ENCODE results near the gene KCNC1.

KCNC1 gene

GRCh38 chr11:17772704-17773600, 38.4 kb downstream of the KCNC1 start:
- DNase-seq (ENCODE audit: low read depth in 2 of 3, low spot score in 2 of 3) = no peak

DNA sequence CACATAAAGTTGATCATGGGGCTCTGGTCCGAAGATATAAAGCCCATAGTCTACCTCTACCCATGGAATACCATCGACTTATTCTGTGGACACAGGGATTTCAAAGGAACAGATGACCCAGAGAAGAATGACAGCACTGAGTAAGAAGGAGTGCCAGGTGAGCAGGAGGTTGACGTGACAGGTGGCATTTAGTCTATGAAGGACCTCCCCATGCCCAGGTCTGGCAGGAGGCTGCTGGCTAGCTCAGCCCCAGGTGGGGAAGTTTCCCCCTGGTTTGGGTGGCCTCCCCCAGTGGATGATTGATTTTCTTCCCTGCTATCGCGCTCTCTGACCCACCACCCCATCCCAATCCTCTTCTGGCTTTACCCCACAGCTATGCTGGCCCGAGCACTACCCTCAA, 39.1 kb downstream of the KCNC1 start:
- DNase-seq (ENCODE audit: low read depth in 2 of 3, low spot score in 2 of 3) = no peak

- no peak for DNase-seq (ENCODE audit: low read depth in 2 of 3, low spot score in 2 of 3)
Observed at GRCh38 chr11:17774232-17775034, 39.9 kb downstream of the KCNC1 start.

GRCh38 chr11:17775035-17775348, 40.4 kb downstream of the KCNC1 start:
- DNase-seq (ENCODE audit: low read depth in 2 of 3, low spot score in 2 of 3) = no peak

DNA sequence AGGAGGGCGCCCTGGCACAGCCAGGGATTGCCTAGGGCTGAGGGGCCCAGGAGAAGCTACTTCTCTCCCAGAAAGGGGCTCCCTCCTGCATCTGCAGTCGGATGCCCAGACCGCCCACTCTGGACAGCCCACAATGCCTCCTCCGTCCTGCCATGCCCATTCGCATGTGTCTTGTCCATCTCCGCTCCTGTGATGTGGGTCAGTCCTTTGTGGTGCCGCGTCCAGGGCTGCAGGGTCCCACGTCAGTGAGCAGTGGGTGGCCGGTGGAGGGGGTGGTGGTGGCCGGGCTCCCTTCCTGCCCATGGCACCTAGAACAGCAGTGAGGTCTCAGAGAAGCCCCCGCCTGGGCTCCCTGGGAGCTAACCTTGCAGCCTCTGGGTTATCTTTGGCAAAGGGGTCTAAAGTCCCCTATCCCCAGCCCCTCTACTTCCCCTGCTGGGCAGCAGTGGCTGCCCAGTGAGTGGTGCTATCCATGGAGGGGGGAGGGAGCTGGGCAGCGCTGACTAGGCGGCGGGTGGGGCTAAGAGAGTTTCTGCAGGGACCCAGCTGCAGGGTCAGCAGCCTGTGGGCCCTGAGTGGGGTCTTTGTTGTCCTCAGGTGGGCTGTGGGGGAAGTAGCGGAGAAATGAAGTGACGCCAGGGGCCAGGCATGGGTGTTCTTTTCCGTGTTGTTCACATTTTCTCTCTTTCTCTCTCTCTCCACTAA, 41.1 kb downstream of the KCNC1 start:
- DNase-seq (ENCODE audit: low read depth in 2 of 3, low spot score in 2 of 3) = no peak

DNA sequence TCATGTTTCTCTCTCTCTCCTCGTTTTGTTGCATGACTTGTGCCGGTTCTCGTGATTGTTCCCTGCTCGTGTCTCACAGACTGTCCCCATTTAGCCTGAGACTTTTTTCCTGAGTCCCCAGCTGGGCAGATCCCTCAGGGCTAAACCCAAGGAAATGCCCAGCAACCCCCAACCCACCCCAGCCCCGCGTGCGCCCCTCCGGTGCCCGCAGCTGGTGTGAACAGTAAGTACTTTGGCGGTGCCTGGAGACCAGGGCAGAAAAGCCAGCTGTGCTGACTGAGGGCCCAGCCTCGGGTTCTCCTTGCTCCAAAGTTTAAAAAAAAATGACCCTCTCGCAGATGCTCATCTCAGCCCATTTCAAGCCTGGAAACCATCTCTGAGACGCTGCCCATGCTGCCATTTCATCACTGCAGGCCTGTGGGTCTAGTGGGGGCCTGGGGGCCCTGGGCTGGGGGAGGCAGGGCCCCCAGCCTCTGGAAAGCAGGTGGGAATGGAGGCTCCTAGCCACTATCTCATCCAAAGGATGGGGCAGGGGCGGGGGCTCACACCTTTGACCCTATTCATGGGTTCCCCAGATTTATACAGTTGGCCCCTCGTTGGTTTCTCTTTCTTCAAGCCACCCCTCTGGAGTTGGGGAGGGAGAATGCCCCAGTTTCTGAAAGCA, 41.8 kb downstream of the KCNC1 start:
- DNase-seq (ENCODE audit: low read depth in 2 of 3, low spot score in 2 of 3) = no peak

DNA sequence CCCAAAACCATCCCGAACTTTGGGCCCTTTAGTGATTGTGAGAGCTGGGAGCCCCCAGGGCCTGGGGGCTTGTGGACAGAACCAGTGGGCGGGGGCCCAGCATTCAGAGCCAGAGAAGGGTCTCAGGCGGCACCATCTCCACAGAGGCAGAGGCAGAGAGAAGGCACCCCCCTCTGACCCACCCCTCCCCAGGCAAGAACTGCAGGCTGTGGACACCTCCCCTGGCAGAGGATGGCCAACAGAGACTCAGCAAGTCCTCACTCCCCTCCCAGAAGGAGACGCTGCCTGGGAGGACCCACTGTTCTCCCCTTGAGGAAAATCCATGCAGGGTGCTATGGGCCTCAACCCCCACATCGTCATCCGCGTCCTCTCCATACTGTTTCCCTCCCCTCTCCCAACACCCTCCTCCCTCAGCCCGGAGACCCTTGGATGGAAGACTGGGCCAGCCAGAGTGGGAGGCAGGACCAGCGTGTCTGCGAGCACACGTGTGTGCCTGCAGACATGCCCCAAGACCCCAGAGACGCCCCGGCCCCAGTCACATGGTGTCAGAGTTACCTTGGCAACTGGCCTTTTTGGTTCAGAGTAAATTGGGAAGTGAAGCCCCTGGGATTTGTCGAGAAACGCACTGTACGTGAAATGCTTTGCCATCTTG, 42.6 kb downstream of the KCNC1 start:
- no peak for DNase-seq (ENCODE audit: low read depth in 2 of 3, low spot score in 2 of 3)

DNA sequence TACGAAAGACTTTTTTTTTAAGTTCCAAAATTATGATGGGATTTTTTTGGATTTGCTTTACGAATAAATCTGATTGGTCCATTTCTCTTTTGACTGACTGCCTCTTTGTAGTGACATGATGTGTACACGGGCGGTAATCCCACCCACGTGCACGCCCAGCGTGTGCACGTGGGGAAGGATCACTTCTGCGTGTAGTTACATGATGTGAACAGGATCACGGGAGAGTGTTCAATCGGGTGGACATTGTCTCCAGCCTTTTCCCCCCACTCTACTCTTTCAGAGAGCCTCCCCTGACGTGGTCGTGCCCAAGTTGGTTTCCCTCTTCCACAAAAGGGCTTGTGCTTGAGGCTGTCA, 43.1 kb downstream of the KCNC1 start:
- no peak for DNase-seq (ENCODE audit: low read depth in 2 of 3, low spot score in 2 of 3)

- no peak for DNase-seq (ENCODE audit: low read depth in 2 of 3, low spot score in 2 of 3)
Observed at GRCh38 chr11:17778352-17778751, 43.8 kb downstream of the KCNC1 start.

- no peak for DNase-seq (ENCODE audit: low read depth in 2 of 3, low spot score in 2 of 3)
Observed at GRCh38 chr11:17778956-17779860, 44.6 kb downstream of the KCNC1 start.

- no peak for DNase-seq (ENCODE audit: low read depth in 2 of 3, low spot score in 2 of 3)
Observed at GRCh38 chr11:17779861-17780594, 45.4 kb downstream of the KCNC1 start.

DNA sequence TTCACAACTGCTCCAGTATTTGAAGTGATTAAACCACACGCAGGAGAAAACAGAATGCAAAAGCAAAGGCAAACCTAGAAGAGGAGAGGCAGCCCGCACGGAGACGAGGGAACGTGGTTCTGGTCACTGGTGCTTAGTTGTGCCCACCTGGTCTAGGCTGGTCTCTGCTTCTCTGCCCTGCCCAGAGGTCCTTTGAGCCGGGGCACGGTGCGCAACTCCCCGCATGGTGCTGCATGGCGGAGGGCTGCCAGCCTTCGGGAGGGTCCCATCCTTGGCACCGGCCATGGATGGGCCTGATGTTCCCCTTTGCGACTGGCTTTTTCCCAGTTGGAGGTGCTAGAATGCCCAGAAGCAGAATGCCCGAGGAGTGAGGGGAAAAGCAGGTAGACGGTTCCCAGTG, 46.1 kb downstream of the KCNC1 start:
- DNase-seq (ENCODE audit: low read depth in 2 of 3, low spot score in 2 of 3) = no peak

GRCh38 chr11:17781221-17781620, 46.6 kb downstream of the KCNC1 start:
- no peak for DNase-seq (ENCODE audit: low read depth in 2 of 3, low spot score in 2 of 3)

DNA sequence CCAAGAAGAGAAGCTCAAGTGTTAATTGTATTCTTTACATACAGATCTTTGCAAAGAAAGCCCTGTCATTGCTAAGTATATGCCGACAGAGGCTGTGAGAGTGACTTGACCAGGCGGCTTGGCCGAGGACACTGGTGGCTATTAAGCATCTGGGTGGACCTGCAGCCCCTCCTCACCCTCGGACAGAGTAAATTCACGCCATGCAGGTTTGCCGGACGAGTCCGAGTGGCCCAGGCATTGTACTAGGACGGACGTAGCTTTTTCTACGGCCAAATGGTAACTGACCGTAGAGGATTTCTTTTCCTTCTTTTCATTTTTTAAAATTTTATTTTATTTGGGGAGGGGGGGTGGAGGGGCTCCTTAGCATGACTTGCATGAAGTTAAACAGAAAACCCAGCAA, 47.0 kb downstream of the KCNC1 start:
- DNase-seq (ENCODE audit: low read depth in 2 of 3, low spot score in 2 of 3) = no peak

DNA sequence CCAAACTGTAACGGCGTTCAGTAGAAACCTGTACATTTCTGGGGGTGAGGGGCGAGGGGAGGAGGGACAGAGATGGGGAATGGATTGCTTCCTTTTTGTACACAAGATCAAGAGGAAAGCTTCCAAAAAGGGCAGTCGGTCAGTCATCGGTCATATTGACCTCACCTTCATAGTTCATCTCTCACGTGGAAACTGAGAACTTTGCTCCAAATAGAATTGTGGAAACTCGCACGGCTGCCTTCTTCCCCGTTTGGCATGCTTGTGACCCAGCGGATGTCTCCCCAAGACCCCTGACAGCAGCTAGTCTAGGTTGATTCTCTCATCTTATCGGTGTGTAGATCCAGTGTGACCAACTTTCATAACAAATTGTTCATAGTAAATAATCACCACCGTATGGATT, 47.6 kb downstream of the KCNC1 start:
- no peak for DNase-seq (ENCODE audit: low read depth in 2 of 3, low spot score in 2 of 3)

DNA sequence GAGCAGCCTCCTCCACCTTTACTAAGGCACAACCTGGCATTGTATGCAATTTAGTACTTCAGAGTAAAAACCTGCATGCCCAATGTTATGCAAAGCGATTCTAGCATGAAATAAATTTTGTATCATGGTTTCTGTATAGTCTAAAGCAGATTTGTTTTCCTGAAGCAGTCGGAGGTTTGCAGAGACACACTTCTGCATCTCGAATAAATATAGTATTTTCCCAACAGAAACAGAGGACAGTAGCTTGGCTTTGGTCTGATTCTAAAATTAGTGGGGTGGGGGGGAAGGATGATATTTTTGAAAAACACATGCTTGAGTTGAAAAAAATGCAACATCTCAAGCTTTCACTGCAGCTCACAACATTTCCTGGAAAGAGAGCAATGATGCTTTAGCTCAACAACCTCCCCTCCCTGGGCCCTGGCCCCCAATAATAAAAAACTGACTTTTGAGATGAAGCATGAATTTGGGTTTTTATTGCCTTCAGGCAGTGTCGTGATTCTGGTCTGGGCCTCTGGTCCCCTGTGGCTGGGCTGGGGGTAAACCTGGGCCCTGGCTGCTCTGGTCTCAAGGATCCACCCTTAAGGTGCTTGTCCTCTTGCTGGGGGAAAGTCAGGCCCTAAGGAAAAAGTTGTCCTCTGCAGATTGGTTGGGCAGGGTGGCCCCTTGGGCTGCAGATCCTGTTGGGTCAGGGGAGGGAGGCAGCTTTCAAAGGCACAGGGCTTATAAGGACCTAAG, 48.2 kb downstream of the KCNC1 start:
- no peak for DNase-seq (ENCODE audit: low read depth in 2 of 3, low spot score in 2 of 3)

DNA sequence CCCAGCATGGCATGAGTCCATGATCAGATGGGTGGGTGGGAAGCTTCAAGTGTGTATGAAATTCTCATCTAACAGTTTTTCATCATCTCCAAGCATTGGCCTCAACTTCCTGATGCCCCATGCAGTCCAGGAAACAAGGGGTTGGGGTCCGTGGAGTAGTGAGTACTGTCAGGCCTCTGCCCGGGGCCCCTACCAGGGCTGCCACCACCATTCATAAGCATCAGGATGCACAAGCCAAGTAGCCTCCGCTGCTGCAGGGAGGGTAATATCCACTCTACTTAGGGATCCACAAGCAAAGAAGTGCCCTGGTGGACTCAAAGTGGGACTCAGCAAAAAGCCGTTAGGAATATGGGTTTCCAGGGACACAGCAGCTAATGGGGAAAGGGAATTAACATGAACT, 49.3 kb downstream of the KCNC1 start:
- no peak for DNase-seq (ENCODE audit: low read depth in 2 of 3, low spot score in 2 of 3)

- DNase-seq (ENCODE audit: low read depth in 2 of 3, low spot score in 2 of 3) = no peak
Observed at GRCh38 chr11:17786824-17787525, 52.4 kb downstream of the KCNC1 start.
